ENCODE measurements around the gene NR1H2. TPM values are rescaled to one million over a fixed set of nuclear protein-coding genes. Genes with fewer than 3 reads are reported as not detected.

The NR1H2 gene
- total RNA-seq, 1 donor = 59.7 TPM

DNA sequence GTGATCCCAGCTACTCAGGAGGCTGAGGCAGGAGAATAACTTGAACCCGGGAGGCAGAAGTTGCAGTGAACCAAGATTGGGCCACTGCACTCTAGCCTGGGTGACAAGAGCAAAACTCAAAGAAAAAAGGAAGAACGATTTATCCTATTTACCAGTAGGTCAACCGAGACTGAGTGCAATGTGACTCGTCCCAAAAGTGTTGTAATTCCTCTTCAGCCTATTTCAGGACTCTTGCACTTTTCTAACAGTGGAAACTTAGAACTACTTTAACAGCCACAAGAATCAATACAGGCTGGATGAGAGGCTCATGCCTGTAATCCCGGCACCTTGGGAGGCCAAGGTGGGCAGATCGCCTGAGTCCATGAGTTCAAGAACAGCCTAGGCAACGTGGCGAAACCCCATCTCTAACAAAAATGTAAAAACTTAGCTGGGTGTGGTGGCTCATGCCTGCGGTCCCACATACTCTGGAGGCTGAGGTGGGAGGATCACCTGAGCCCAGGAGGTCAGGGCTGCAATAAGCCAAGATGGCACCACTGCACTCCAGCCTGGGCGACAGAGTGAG lies 4.3 kb upstream of the NR1H2 start:
- no peak overlapping the region for H3K4me3 ChIP-seq (ENCODE audit: low read depth, low read length)
- TF ChIP-seq, protein P1, sequence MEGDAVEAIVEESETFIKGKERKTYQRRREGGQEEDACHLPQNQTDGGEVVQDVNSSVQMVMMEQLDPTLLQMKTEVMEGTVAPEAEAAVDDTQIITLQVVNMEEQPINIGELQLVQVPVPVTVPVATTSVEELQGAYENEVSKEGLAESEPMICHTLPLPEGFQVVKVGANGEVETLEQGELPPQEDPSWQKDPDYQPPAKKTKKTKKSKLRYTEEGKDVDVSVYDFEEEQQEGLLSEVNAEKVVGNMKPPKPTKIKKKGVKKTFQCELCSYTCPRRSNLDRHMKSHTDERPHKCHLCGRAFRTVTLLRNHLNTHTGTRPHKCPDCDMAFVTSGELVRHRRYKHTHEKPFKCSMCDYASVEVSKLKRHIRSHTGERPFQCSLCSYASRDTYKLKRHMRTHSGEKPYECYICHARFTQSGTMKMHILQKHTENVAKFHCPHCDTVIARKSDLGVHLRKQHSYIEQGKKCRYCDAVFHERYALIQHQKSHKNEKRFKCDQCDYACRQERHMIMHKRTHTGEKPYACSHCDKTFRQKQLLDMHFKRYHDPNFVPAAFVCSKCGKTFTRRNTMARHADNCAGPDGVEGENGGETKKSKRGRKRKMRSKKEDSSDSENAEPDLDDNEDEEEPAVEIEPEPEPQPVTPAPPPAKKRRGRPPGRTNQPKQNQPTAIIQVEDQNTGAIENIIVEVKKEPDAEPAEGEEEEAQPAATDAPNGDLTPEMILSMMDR (IDR thresholded peaks at IDR 0.05; ENCODE audit: insufficient read depth, low read length) = no peak
- DNase-seq (ENCODE audit: low read depth) = no peak

GRCh38 chr19:50377051-50377461 lies 799 bp downstream of the NR1H2 start:
- peak overlapping the region; percentile 55 for H3K4me3 ChIP-seq (ENCODE audit: low read depth, low read length)
- TF ChIP-seq, protein P1 (IDR thresholded peaks at IDR 0.05; ENCODE audit: insufficient read depth, low read length) = no peak
- DNase-seq (ENCODE audit: low read depth) = no peak

- DNase-seq (ENCODE audit: low read depth) = no peak
- TF ChIP-seq, protein P1 (IDR thresholded peaks at IDR 0.05; ENCODE audit: insufficient read depth, low read length) = no peak
- H3K4me3 ChIP-seq (ENCODE audit: low read depth, low read length) = no peak overlapping the region
These were observed 1.3 kb downstream of the NR1H2 start for GRCh38 chr19:50377517-50377916.

- TF ChIP-seq, protein P1 (IDR thresholded peaks at IDR 0.05; ENCODE audit: insufficient read depth, low read length) = no peak
- H3K4me3 ChIP-seq (ENCODE audit: low read depth, low read length) = no peak overlapping the region
These were observed 2.1 kb downstream of the NR1H2 start for GRCh38 chr19:50378169-50378862.

DNA sequence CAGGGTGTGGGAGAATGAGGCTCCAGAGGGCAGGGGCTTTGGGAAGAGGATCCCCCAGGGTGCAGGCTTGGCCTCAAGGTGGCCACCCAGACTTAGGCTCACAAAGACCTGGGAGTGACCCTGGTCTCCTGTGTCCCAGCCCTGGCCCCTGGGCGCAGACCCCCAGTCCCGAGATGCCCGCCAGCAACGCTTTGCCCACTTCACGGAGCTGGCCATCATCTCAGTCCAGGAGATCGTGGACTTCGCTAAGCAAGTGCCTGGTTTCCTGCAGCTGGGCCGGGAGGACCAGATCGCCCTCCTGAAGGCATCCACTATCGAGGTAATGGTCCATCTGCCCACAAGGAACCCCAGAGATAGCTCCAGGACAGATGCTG lies 2.6 kb downstream of the NR1H2 start:
- TF ChIP-seq, protein P1 (IDR thresholded peaks at IDR 0.05; ENCODE audit: insufficient read depth, low read length) = no peak
- H3K4me3 ChIP-seq (ENCODE audit: low read depth, low read length) = no peak overlapping the region
- no peak for DNase-seq (ENCODE audit: low read depth)

More at GRCh38 chr19:50378169-50378862, 2.1 kb downstream of the NR1H2 start:
- DNase-seq (ENCODE audit: low read depth) = no peak

DNA sequence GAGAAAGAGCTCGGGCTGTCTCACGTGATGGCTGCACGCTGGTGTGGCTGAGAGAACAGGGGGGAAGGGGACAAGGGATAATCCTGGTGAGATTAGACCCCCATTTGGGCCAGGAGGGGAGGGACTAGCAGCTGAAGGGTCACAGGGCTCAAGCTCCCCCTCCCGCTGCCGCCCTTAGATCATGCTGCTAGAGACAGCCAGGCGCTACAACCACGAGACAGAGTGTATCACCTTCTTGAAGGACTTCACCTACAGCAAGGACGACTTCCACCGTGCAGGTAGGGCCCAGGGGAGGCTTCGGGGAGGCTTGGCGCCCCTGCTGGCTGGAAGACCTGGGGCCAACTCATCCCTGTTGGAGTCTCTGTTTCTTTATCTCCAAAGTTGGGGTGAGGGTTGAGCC lies 3.3 kb downstream of the NR1H2 start:
- no peak for DNase-seq (ENCODE audit: low read depth)
- no peak overlapping the region for H3K4me3 ChIP-seq (ENCODE audit: low read depth, low read length)
- TF ChIP-seq, protein P1 (IDR thresholded peaks at IDR 0.05; ENCODE audit: insufficient read depth, low read length) = no peak

All from fibroblast of the aortic adventitia (primary cell).